NCI-H2107 (cell line): ENCODE data around the gene BUD31.

Source experiments
- DNase-seq: peaks from one replicate; lab custom pipeline; 2025; lab: John Stamatoyannopoulos, UW

Gene BUD31

GRCh38 chr7:99433158-99433557 is 24.4 kb downstream of the BUD31 start:
- no peak for DNase-seq

GRCh38 chr7:99437946-99438572 is 29.3 kb downstream of the BUD31 start:
- no peak for DNase-seq

GRCh38 chr7:99438573-99439480 is 30.1 kb downstream of the BUD31 start, which contains the start of the genes CPSF4 and PTCD1:
TSS of gene CPSF4 (plus strand) at chr7:99438943. CDS start at chr7:99439083, 140 bp downstream.
TSS of gene PTCD1 (minus strand) at chr7:99438798. CDS start at chr7:99435242, 3,556 bp downstream.
- DNase-seq = peak; percentile 98

- DNase-seq = no peak
Observed at GRCh38 chr7:99440195-99440594, 31.4 kb downstream of the BUD31 start.

GRCh38 chr7:99446096-99446495 is 37.3 kb downstream of the BUD31 start:
- DNase-seq = no peak

GRCh38 chr7:99447943-99448342 is 39.2 kb downstream of the BUD31 start:
- no peak for DNase-seq

- DNase-seq = no peak
Observed at GRCh38 chr7:99448855-99449254, 40.1 kb downstream of the BUD31 start.

GRCh38 chr7:99449326-99449725 is 40.6 kb downstream of the BUD31 start:
- DNase-seq = no peak

GRCh38 chr7:99451936-99452335 is 43.2 kb downstream of the BUD31 start:
- DNase-seq = no peak

- no peak for DNase-seq
Observed at GRCh38 chr7:99452541-99452940, 43.8 kb downstream of the BUD31 start.

- no peak for DNase-seq
Observed at GRCh38 chr7:99453105-99453504, 44.3 kb downstream of the BUD31 start.

GRCh38 chr7:99455874-99456273 is 47.1 kb downstream of the BUD31 start:
- no peak for DNase-seq

GRCh38 chr7:99456288-99456687 is 47.5 kb downstream of the BUD31 start:
- no peak for DNase-seq

GRCh38 chr7:99457050-99457649 is 48.4 kb downstream of the BUD31 start:
- DNase-seq = no peak

- DNase-seq = no peak
Observed at GRCh38 chr7:99457650-99458493, 49.1 kb downstream of the BUD31 start.

GRCh38 chr7:99459087-99459486 is 50.3 kb downstream of the BUD31 start:
- DNase-seq = no peak

- DNase-seq = no peak
Observed at GRCh38 chr7:99460651-99461050, 51.9 kb downstream of the BUD31 start.

- DNase-seq = no peak
Observed at GRCh38 chr7:99461221-99461620, 52.5 kb downstream of the BUD31 start.

- no peak for DNase-seq
Observed at GRCh38 chr7:99465421-99465768, 56.6 kb downstream of the BUD31 start.

GRCh38 chr7:99468336-99468918 is 59.7 kb downstream of the BUD31 start:
- no peak for DNase-seq
